Measurements from ENCODE around the gene MS4A13.

- no peak for TF ChIP-seq ELK1 (IDR thresholded peaks at IDR 0.05; ENCODE audit: low read depth, low read length)
- 0 out of 2 replicates have a peak, but pooled peaks have one; percentile 16 for TF ChIP-seq RAD21 (IDR thresholded peaks at IDR 0.05; ENCODE audit: insufficient read depth, low read depth, low read length)
- no peak for TF ChIP-seq SUZ12 (IDR thresholded peaks at IDR 0.05; ENCODE audit: unreplicated experiment)
- TF ChIP-seq POLR2AphosphoS5 (IDR thresholded peaks at IDR 0.05; ENCODE audit: low read length) = no peak
- no peak for TF ChIP-seq ZNF217 (IDR thresholded peaks at IDR 0.05)
- no peak for TF ChIP-seq FOXK2 (IDR thresholded peaks at IDR 0.05)
- no peak for TF ChIP-seq SREBF2 (IDR thresholded peaks at IDR 0.05; ENCODE audit: low read length)
- TF ChIP-seq CBFB (IDR thresholded peaks at IDR 0.05; ENCODE audit: low read depth) = no peak
- no peak for TF ChIP-seq CREM (IDR thresholded peaks at IDR 0.05; ENCODE audit: low read depth)
- no peak for TF ChIP-seq EZH2 (IDR thresholded peaks at IDR 0.05; ENCODE audit: borderline replicate concordance, control insufficient read depth, low read depth, low read length)
- no peak for TF ChIP-seq SRF (IDR thresholded peaks at IDR 0.05; ENCODE audit: low read depth in 2 of 2, low read length in 2 of 2)
- no peak for TF ChIP-seq POLR2A (IDR thresholded peaks at IDR 0.05; ENCODE audit: low read depth, low read length)
- TF ChIP-seq CTCF (IDR thresholded peaks at IDR 0.05 in 2 of 3, conservative IDR thresholded peaks at IDR 0.05 in 1 of 3; ENCODE audit: control insufficient read depth in 2 of 3, extremely low read depth in 1 of 3, insufficient read depth in 1 of 3, low read depth in 3 of 3, low read length in 3 of 3) = 0 out of 6 replicates have a peak, but pooled peaks of 2 of the 3 experiments have one; percentile 6 to 9
These were observed 74.4 kb downstream of the MS4A13 start for GRCh38 chr11:60589611-60590010.
